DMS153 (cell line): ENCODE data around the gene ACBD3.
A peak's percentile ranks its signal among the peaks of the same experiment; 100 is the strongest.

ENCODE experiments used
- DNase-seq: peaks from one replicate; lab custom pipeline; 2025; lab: John Stamatoyannopoulos, UW

Gene ACBD3

DNA sequence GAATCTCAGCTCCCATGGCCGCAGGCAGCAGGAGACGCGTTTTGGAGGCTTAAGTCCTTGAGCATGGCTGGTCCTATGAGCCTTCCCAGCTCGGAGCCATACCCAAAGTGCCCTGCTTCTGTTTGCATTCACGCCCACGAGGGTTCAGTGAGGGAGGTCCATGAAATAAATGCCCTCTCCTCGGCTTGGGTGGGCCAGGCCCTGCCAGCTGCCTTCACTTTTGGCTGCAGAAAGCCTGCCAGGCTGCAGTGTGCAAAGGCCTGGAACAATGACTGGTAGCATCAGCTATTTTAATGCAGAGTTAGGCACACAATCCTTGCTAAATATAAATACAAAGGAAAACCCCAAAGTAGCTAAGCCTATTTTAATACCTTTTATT, 74.7 kb downstream of the ACBD3 start:
- no peak for DNase-seq

DNA sequence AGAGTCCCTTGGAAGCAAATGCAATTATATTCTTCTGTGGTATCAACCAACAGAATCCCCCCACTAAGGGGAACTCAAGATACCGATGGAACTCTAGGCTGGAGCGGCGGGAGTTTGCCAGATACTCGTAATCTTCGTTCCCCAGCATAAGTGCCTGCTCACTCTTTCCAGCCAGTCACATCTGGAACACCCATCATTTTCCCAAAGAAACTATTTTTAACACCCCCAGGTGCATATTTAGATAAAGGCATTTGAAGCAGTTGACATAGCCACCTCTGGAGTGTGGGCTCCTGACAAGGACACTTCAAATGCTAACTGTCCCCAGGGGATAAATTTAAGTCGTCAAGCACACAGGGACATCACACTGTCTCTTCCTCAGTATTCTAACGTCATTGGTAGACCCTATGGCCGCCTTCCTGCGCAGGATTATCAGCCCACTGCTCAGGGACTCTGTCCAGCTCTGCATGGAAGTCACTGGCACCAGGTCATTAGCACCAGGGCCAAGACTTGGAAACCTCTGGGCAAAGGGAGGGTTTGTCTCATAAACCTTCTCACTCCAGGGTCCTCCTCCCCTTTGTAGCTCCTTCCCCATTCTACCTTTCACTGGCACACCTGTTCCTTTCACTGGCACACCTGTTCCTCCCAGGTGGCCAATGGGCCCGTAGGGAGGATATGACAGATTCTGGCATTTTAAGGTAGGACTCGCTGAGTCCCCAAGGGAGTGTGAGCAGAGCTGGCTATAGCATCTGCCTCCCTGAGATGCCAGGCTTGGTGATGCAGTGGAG, 75.3 kb downstream of the ACBD3 start:
- DNase-seq, result peak; percentile 61

DNA sequence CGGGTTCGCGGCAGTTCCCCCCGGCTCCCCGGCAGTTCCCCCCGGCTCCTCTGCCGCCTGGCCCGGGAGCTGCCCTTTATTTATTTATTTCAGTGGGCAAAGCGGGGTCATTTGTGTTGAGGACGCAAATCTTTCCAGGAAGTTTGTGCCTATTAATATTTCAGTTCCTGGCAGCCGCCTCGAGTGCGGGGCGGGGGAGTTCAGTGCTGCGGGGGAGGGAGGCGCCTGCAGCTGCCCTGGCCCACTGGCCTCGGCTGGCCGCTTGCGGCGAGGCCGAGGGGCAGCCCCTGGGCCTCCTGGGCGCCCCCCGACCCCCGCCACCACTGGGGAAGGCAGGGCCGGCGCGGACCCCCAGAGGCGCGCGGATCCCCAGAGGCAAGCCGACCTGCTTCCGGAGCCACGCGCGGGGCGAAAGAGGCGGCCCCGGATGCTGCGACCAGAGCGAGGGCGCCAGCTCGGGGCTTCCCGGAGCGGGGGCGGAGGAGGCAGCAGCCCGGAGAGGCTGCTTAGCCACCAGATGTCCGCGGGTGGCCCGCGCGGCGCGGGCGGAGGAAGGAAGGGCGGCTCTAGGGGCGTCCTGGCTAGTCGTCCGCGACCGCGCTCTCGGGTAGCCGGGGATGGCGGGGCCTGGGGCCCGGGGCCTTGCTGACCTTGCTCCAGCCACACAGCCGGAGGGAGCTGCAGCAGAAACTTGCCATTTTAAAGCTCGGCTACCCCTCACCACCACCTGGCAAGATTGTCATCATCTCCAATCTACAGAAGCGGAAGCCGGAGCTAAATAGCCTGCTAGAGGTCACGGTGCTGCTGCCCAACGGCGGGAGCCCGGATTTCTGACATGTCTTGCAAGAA, 76.1 kb downstream of the ACBD3 start:
- DNase-seq, result peak; percentile 74

DNA sequence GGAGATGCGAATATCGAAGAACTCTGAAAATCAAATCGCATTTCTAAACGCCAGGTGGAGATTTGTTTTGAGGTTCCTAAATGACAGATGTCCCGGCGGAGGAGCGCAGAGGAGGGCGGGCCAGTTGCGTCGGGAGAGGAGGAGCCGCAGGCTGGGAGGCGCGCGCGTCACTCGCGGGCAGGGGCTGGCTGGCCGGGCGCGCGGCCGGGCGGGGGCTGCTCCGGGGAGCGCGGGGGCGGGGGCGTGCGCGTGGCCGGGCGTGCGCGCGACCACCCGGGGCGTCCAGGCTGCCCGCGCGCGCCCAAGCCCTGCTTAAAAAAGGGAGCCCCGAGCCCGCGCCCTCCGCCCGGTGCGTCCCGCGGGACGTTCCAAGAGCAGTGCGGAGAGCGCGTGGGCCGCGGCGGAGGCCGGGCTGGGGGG, 76.7 kb downstream of the ACBD3 start:
- peak; percentile 79 for DNase-seq

DNA sequence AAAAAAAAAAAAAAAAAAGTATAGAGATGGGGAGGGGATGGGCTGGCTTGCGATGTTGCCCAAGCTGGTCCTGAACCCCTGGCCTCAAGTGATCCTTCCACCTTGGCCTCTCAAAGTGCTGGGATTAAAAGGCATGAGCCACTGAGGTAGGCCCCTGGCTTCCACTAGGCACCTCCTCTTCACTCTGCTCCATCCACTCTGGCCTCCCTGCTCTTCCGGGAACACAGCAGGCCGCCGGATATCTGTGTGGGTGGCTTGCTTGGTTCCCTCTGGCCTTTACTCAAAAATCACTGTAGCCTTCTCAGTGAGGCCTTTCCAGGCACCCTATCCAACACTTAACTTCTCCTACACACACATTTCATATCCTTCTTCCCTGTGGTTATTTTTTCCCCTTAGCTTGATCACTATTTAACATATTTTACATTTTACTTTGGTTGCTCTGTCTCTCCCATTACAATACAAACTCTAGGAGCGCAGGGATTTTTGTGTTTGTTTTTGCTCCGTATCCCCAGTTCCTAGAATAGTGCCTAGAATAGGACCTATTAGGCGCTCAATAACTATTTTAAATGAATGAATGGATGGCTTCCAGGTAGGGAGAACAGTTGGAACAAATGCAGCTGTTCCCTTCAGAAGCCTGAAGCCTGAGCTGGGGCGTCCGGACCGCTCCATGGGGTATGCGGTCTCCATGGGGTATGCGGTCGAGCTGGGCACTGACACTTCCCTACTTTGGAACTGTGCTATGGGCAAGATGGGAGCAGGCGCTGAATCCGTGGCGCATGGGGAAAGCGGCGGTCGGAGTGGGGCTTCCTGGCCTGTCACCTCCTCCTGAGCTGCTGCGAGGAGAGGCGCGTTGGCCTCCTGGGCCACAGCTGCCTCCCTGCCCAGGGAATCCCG, 77.4 kb downstream of the ACBD3 start:
- DNase-seq, result no peak

DNA sequence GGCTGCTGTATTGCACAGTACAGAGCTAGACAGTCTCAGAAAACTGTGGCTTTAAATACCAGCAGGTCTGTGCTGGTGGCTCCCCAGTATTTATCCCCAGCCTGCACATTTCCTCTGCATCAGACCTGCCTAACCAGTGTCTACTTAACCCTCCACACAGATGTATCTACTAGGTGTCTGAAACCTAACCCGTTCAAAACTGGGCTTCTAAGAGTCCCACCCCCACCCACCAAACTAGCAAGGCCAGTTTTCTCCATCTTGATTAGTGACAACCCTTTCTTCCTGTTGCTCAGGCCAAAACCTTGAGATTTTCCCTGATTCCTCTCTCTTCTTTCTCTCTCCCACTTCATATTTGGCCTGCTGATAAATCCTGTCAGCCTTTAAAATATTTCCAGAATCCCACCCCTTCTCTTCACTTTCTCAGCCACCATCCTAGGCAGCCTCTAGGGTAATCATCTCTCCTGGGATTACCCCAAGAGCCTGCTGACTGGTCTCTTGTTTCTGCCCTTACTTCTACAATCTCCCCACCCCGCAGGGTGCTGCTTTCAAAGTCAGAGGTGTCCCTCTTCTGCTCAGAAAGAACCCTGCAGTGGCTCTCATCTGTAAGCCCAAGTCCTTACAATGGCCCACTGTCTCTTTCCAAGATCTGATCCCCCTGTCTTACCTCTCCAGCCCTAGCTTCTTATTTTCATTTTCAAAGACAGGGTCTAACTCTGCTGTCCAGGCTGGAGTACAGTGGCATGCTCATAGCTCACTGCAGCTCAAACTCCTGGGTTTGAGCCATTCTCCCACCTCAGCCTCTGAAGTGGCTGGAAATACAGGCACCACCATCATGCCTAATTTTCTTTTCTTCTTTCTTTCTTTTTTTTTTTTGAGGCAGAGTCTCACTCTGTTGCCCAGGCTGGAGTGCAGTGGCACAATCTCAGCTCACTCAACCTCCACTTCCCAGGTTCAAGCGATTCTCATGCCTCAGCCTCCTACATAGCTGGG, 78.8 kb downstream of the ACBD3 start:
- DNase-seq, result no peak

DNA sequence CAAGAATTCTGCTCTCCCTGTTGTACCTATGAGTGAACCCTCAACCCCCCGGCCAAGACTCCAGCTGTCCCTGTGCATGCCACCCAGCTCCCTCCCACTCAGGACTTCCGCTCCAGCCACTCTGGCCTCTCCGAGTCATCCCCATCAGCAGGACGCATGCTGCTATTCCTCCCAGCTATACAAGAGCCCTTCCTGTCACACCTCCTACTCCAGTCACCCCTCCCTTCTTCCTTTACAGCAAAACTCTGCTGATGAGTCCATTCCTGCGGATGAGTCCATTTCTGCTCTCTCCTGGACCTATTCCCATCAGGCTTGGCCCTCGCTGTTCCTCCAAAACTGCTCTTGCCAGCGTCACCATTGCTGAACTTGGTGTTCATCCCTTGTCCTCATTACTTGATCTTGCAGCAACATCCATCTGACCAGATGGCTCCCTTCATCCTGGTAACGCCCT, 81.8 kb downstream of the ACBD3 start:
- DNase-seq, result no peak

DNA sequence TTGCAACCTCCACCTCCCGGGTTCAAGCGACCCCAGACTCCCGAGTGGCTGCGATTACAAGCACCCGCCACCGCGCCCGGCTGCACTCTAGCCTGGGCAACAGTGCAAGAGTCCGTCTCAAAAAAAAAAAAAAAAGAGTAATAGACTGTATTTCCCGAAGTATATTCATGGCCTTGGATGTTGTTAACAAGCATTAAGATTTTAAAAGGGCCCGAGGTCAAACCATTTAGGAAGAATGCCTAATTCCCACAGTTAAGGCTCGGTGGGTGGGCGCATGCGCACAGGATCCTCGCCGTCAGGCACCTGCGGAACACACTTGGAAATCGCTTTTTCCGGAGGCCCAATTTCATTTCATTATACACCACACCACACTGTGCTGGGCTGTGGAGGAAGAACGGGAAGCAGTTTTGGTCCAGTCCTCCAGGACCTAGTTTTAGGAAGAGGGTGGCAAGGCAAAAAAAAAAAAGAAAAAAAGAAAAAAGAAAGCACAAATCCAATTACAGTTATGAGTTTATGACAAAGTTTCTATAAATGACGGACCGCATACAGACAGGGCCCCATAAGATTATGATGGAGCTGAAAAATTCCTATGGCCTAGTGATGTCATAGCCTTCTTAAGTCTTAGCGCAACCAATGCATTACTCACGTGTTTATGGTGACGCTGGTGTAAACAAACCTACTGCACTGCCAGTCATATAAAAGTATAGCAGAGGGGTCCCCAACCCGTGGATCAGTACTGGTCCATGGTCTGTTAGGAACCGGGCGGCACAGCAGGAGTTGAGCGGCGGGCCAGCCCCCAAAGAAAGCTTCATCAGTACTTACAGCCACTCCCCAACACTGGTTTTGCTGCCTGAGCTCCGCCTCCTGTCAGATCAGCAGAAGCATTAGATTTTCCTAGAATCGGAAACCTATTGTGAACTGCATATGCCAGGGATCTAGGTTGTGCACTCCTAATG, 85.8 kb downstream of the ACBD3 start:
- no peak for DNase-seq

DNA sequence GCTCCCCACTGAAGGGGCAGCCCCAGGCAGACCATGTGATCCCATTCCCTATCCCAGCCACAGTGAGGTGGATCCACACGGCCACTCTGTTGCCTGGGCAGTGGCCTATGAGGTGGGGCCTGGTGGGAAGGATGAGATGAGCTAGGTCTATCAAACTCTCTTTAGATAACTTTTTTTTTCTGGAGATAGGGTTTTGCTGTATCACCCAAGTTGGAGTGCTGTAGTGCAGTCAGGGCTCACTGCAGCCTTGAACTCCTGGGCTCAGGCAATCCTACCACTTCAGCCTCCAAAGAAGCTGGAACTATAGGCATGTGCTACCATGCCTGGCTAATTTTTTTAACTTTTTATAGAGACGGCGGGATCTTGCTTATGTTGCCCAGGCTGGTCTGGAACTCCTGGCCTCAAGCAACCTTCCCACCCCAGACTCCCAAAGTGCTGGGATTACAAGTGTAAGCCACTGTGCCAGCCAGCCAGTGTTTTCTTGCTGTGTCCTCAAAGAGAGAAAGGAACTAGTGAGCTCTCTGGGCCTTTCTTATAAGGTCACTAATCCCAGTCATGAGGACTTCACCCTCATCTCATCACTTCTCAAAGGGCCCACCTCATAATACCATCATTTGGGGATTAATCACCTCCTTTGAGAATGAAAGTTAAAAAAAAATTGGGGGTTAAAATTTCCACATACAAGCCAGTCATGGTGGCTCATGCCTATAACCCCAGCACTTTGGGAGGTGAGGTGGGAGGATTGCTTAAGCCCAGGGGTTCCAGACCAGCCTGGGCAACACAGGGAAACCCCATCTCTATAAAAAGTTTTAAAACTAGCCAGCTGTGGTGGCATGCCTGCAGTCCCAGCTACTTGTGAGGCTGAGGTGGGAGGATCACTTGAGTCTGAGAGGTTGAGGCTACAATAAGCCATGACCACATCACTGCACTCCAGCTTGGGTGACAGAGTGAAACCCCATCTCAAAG, 87.4 kb downstream of the ACBD3 start:
- no peak for DNase-seq

DNA sequence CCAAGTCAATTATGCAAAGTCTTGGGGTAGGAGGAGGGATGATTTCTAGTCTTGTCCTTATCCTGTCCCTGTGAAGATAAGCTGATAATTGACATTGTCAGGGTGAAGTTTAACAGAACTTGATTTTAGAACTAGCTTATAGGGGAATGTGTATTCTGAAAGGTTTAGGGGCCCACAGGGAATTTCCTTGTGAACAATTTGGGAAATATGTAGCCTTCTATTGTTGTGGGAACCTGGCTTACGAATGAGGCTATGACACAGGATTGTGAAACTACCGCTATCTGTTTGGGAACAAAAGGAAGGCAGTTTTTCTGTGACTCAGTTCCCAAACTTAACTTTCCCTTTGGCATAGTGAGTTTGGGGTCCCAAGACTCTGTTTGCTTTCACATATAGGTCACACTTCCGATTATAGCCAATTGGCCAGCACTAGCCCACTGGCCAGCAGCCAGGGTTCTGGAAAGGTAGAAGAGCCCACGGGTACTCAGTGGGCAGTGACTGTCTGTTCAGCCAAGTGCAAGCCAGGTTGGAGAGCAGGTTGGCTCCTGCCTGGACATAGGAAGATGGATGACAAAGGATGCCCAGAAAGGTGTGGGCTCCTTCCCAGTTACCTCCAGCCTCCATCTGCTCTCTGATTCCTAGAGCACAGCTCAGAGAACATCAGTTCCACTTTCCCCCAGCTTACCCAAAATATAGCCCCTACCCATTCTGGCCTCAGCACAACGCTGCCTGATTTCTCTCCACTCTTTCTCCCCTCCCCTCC, 88.5 kb downstream of the ACBD3 start:
- no peak for DNase-seq

DNA sequence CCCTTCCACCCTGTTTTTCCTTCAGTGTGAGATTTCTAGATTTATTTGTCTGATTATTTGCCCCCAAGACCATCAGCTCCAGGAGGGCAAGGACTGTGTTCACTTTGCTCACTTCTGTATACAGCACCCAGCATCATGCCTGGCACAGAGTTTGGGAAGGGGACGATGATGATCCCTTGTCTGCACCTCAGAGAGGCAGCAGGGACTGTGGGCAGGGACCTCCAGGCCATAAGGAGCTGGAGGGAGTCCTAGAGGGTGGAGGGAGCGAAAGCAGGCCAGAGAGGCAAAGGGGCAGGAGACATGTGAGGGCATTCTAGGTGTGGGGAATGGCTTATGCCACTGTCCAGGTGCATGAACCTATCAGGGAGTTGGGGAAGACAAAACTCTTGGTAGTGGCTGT, 91.3 kb downstream of the ACBD3 start:
- DNase-seq, result no peak
